ENCODE data around the gene PAK1. TPM values are rescaled to one million over a fixed set of nuclear protein-coding genes. Genes with fewer than 3 reads are reported as not detected.

The PAK1 gene
- total RNA-seq, 1 donor: 56.2 TPM

- TF ChIP-seq, protein P1, sequence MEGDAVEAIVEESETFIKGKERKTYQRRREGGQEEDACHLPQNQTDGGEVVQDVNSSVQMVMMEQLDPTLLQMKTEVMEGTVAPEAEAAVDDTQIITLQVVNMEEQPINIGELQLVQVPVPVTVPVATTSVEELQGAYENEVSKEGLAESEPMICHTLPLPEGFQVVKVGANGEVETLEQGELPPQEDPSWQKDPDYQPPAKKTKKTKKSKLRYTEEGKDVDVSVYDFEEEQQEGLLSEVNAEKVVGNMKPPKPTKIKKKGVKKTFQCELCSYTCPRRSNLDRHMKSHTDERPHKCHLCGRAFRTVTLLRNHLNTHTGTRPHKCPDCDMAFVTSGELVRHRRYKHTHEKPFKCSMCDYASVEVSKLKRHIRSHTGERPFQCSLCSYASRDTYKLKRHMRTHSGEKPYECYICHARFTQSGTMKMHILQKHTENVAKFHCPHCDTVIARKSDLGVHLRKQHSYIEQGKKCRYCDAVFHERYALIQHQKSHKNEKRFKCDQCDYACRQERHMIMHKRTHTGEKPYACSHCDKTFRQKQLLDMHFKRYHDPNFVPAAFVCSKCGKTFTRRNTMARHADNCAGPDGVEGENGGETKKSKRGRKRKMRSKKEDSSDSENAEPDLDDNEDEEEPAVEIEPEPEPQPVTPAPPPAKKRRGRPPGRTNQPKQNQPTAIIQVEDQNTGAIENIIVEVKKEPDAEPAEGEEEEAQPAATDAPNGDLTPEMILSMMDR (IDR thresholded peaks at IDR 0.05; ENCODE audit: insufficient read depth, low read length): no peak
- no peak for DNase-seq (ENCODE audit: low read depth)
- no peak overlapping the region for H3K4me3 ChIP-seq (ENCODE audit: low read depth, low read length)
Observed at GRCh38 chr11:77289737-77290136, 184.2 kb downstream of the PAK1 start.

GRCh38 chr11:77287615-77288273 is 186.2 kb downstream of the PAK1 start:
- peak; percentile 91 for DNase-seq (ENCODE audit: low read depth)
- no peak overlapping the region for H3K4me3 ChIP-seq (ENCODE audit: low read depth, low read length)

DNA sequence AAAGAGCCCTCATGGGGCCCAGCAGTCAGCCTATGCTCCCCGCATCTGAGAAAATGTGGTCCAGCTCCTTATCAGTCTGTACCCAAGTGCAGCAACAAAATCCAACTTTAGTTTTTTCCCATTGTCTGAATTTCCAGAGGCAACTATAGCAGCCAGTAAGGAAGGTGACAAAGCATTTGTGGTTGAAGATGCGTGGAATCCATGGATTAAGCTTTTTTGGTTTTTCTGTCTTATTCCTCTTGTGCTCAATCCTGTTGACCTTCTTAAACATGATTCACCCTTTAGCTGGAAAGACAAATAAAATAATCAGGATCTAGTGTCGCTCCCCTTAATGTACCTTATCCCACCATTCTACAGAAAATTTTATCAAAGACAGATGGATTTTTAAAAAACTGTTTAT is 186.8 kb downstream of the PAK1 start:
- H3K4me3 ChIP-seq (ENCODE audit: low read depth, low read length): no peak overlapping the region
- TF ChIP-seq, protein P1 (IDR thresholded peaks at IDR 0.05; ENCODE audit: insufficient read depth, low read length): no peak
- DNase-seq (ENCODE audit: low read depth): peak; percentile 23

More at GRCh38 chr11:77287615-77288273, 186.2 kb downstream of the PAK1 start:
- TF ChIP-seq, protein P1 (IDR thresholded peaks at IDR 0.05; ENCODE audit: insufficient read depth, low read length): no peak

GRCh38 chr11:77284476-77285468 is 189.1 kb downstream of the PAK1 start:
- no peak for DNase-seq (ENCODE audit: low read depth)
- H3K4me3 ChIP-seq (ENCODE audit: low read depth, low read length): no peak overlapping the region
- TF ChIP-seq, protein P1 (IDR thresholded peaks at IDR 0.05; ENCODE audit: insufficient read depth, low read length): no peak

- no peak overlapping the region for H3K4me3 ChIP-seq (ENCODE audit: low read depth, low read length)
- TF ChIP-seq, protein P1 (IDR thresholded peaks at IDR 0.05; ENCODE audit: insufficient read depth, low read length): no peak
- DNase-seq (ENCODE audit: low read depth): peak; percentile 18
Observed at GRCh38 chr11:77283101-77283500, 190.8 kb downstream of the PAK1 start.

- TF ChIP-seq, protein P1 (IDR thresholded peaks at IDR 0.05; ENCODE audit: insufficient read depth, low read length): no peak
- peak; percentile 30 for DNase-seq (ENCODE audit: low read depth)
- no peak overlapping the region for H3K4me3 ChIP-seq (ENCODE audit: low read depth, low read length)
Observed at GRCh38 chr11:77278595-77279506, 195.0 kb downstream of the PAK1 start.

Measured in fibroblast of the aortic adventitia (primary cell).